ENCODE results near the gene CASP4.
"Not testable (repeated sequence)": the region's sequence is repeated elsewhere in the genome, so short reads cannot be mapped to it uniquely, and the experiment has no call there.

Gene CASP4

DNA sequence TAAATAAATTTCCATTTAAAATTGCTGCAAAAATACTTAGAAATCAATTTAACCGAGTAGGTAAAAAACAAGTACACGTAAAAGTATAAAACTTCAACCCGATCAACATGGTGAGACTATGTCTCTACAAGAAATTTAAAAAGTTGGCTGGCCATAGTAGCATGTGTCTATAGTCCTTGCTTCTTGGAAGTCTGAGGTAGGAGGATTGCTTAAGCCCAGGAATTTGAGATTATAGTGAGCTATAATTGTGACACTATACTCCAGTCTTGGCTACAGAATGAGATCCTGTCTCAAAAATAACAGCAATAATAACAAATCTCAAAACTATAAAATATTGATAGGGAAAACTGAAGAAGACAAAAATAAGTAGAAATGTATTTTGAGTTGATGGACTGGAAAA lies 11.1 kb downstream of the CASP4 start:
- DNase-seq (ENCODE audit: low read depth in 3 of 3, low spot score in 1 of 3), result no peak

DNA sequence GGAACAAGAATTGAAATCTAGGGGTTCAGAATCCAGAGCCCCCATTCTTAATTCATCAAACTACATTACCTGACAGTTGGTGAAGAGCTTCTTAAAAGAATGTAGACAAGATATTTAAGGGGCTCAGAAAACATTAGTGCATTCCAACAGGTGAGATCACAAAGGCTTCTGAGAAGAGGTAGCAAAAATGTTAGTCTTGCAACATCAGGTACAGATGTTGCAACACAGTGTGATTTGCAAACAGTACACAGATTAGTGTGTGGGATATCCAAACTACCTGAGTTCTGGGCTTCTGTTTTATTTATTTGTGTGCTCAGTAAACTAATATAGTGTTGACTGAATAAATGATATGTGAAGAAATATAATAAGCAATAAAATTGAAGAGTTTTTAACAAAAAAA lies 11.8 kb downstream of the CASP4 start:
- no peak for DNase-seq (ENCODE audit: low read depth in 3 of 3, low spot score in 1 of 3)

DNA sequence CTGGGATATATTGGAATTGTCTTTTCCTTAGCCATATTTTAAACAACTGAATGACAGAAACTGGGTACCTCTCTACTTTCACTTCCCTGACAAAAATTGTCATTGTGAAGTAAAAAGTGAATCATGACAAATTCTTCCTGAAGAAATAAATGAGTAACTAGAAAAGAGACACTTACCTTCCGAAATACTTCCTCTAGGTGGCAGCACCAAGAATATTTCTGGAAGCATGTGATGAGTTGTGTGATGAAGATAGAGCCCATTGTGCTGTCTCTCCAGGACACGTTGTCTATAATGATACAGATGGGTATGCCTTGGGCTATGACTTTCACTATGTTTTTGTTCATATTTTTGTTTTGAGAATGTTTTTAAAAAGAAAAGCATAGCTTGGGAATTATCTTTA lies 21.5 kb downstream of the CASP4 start:
- no peak for DNase-seq (ENCODE audit: low read depth in 3 of 3, low spot score in 1 of 3)

DNA sequence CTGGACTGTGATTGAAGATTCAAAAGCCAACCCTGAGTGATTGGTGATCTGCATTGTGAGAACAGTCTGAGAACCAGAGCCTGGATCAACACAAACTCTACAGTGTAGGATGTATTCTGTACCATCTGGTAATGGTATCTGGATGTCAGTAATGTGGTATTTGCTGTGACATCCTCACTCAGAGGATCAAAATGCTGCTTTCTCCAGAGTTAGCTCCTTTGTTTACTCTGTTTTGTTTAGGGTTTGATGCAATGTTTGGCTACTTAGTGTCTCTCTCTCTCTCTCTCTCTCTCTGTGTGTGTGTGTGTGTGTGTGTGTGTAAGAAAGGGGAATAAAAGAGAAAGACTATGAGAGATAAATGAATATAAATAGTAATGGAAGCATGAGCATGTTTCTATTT lies 24.3 kb downstream of the CASP4 start:
- DNase-seq (ENCODE audit: low read depth in 3 of 3, low spot score in 1 of 3), result no peak

DNA sequence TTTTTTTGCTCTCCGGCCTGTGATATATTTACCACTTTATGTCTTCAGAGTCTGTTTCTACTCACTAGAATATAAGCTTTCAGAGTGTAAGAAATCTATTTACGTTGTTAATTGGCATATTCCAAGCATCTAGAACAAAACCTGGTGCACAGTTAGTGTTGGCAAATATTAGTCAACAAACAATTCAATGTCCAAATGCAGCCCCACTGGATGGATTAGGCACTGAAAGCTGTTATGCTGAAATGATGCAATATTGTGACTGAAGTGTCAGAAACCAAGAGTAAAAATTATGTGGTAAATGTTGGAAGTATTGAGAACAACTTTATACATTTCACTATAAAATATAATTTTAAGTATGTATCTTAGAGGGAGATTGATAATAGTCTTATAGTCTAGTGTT lies 24.8 kb downstream of the CASP4 start:
- DNase-seq (ENCODE audit: low read depth in 3 of 3, low spot score in 1 of 3), result no peak

DNA sequence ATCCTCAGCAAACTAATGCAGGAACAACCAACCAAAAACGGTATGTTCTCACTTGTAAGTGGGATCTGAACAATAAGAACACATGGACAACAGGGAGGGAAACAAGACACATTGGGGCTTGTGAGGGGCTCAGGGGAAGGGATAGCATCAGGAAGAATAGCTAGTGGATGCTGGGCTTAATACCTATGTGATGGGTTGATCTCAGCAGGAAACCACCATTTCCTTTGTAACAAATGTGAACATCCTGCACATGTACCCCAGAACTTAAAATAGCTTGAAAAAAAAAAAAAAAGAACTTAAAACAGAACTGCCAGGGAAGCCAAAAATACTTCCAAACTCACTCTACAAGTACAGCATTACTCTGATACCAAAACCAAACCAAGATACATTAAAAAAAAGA lies 33.8 kb downstream of the CASP4 start:
- no peak for DNase-seq (ENCODE audit: low read depth in 3 of 3, low spot score in 1 of 3)

DNA sequence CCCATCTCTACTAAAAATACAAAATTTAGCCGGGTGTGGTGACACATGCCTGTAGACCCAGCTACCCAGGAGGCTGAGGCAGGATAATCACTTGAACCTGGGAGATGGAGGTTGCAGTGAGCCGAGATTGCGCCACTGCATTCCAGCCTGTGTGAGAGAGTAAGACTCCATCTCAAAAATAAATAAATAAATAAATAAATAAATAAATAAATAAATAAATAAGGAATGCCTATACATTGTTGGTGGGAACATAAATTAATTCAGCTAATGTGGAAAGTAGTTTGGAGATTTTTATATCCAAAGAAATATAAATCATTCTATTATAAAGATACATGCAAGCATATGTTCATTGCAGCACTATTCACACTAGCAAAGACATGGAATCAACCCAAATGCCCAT lies 34.3 kb downstream of the CASP4 start:
- DNase-seq (ENCODE audit: low read depth in 3 of 3, low spot score in 1 of 3), result not testable (repeated sequence)

DNA sequence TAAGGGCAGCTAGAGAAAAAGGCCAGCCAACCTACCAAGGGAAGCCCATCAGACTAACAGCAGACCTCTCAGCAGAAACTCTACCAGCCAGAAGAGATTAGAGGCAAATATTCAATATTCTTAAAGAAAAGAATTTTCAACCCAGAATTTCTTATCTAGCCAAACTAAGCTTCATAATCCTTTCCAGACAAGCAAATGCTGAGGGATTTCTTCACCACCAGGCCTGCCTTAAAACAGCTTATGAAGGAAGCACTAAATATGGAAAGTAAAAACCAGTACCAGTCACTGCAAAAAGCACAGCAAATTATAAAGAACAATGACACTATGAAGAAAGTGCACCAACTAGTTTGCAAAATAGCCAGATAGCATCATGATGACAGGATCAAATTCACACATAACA lies 39.6 kb downstream of the CASP4 start:
- DNase-seq (ENCODE audit: low read depth in 3 of 3, low spot score in 1 of 3), result no peak

DNA sequence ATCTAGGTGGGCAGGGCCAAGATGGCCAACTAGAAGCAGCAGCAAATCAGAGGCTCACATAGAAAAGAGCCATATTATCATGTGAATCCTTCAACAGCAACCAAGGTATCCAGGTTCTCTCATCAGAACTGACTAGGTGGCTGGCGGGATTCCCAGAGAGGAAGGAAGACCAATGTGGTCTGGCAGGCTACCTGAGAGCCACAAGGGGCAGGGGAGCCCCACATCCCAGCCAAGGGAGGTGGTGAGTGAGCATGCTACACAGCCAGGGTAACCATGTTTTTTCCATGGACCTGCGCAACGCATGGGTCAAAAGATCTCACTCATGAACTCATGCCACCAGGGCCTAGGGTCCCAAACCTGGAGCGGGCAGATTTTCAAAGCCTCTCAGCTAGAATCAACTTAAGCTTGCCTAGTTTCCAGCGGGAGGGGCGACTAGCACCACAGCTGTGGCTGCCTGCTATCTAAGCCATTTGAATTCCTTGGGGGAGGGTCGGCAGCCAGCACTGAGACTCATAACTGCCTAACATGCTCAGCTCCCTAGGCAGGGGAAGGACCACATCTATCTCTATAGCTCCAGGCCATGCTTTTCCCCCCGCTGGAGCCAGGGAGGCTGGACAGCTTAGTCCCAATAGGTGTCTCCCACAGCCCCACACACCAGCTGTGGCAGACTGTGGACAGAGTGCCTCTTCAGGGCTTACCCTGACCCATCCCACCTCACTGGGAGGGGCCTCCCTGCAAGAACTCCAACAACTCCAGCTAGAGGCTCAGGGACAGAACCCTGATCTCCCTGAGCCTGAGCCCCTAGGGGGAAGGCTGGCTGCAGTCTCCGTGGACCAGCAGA lies 41.4 kb downstream of the CASP4 start:
- no peak for DNase-seq (ENCODE audit: low read depth in 3 of 3, low spot score in 1 of 3)

DNA sequence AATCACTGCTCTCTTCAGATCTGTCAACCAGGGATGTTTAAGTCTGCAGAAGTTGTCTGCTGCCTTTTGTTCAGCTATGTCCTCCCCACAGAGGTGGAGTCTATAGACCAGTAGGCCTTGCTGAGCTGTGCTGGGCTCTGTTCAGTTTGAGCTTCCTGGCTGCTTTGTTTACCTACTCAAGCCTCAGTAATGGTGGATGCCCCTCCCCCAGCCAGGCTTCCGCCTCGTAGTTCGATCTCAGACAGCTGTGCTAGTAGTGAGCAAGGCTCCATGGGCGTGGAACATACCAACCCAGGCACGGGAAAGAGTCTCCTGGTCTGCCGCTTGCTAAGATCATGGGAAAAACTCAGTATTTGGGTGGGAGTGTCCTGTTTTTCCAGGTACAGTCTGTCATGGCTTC lies 42.5 kb downstream of the CASP4 start:
- no peak for DNase-seq (ENCODE audit: low read depth in 3 of 3, low spot score in 1 of 3)

DNA sequence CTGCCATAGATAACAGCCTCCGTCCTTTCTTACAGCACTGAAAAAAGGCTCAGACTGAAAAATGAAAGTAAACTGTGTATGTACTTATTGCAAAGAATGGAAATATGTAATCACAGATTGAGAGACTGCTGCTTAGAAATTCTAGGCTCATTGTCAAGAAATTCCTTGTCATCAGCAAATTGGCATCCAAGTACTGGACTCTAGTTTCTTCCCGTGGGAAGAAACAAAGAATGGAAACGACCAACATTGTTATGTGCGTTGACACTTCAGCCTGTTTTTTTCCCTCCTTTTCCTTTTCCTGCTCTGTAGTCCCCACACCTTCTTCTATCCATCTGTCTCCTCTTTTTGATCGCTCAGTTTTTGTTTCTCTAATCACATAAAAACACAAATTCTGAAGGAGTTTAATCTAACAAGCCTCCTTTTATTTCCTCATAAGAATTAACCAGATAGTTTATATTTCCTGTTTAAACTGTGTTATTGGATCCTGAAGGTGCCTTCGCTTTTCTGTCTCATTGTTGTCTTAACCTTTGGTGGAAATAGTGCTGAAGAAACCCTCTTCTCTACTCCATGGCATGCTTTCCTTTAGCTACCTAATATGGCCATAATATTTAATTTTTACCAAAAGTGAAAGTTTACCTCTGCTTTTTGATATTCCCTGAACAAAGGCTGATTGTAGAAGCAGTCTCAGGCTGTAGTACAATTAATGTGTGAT lies 50.1 kb downstream of the CASP4 start:
- DNase-seq (ENCODE audit: low read depth in 3 of 3, low spot score in 1 of 3), result no peak

DNA sequence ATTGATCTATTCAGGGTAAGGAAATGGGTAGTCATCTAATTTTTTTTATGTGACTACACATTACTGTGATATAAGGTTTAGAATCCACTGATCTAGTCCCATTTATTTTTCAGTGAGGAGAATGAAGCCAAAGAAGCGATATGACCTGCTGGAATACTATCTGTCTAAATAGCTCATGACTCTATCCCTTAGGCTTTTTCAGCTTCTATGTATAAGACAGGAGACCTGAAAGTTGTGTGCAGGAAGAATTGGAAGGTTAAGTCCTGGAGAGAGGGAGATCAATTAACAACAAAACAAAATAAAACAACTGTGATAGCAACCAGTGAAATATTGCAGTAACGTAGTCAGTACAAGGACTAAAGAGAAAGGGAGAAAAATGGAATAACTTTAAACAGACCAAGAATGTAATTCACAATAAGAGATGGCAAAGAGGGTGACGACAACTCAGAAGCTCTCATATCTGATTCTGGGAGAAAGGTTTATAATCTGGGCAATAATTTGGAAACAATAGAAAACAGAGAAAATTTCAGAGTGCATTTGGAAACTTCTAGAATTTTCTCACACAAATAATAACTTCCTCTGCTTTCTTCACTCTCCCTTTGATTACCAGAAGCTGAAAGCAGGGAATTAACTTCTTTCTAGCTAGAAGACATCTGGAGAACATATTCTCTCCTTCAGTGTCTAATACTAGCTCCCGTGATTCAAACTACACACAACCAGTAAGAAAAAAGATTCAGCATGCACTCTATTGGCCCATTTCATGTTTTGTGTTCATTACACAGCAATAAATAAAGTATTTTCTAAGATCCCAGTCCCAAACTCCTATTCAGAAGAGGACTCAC lies 50.9 kb downstream of the CASP4 start:
- no peak for DNase-seq (ENCODE audit: low read depth in 3 of 3, low spot score in 1 of 3)

DNA sequence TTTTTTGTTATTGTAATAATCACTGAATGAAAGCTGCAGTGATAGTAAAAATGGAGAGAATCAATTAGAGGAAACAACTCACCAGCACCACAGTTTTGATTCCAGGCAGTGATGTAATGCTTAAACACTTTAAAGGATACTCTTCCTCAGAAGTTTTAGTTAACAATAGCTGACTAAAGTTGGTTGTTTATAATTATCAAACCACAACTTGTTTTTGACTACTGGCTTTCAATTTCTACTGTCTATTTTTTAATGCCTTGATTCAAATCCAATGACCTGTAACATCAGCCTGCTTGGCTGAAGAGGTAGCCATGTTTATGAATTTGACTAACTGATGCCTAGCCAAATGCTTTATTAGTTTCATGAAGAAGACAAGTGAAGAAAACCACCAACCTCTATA lies 51.9 kb downstream of the CASP4 start:
- no peak for DNase-seq (ENCODE audit: low read depth in 3 of 3, low spot score in 1 of 3)

DNA sequence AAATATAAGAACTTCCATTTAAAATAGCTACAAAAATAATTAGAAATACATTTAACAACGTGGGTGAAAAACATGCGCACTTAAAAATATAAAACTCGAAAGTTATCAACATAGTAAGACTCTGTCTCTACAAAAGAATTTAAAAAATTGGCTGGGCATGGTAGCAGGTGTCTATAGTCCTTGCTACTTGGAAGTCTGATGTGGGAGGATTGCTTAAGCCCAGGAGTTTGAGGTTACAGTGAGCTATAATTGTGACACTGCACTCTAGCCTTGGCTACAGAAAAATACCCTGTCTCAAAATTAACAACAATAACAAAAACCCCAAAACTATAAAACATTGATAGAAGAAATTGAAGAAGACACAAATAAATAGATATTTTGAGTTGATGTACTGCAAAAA lies 56.3 kb downstream of the CASP4 start:
- DNase-seq (ENCODE audit: low read depth in 3 of 3, low spot score in 1 of 3), result no peak

DNA sequence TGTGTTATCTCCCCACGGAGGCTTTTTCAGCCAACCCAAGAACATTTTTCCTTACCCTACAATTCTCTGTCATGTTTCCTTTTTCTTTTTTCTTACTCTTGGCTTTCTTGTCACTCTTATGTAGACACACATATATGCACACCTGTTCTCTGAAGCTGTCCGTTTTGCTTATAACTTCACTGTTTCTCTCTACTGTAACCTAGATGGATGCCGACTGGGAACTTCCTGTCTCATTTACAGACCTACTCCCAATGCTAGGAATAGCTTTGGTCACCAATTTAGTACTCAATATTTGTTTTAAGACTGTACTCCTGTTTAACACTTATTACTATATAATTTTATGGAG lies 60.2 kb downstream of the CASP4 start:
- DNase-seq (ENCODE audit: low read depth in 3 of 3, low spot score in 1 of 3), result no peak

DNA sequence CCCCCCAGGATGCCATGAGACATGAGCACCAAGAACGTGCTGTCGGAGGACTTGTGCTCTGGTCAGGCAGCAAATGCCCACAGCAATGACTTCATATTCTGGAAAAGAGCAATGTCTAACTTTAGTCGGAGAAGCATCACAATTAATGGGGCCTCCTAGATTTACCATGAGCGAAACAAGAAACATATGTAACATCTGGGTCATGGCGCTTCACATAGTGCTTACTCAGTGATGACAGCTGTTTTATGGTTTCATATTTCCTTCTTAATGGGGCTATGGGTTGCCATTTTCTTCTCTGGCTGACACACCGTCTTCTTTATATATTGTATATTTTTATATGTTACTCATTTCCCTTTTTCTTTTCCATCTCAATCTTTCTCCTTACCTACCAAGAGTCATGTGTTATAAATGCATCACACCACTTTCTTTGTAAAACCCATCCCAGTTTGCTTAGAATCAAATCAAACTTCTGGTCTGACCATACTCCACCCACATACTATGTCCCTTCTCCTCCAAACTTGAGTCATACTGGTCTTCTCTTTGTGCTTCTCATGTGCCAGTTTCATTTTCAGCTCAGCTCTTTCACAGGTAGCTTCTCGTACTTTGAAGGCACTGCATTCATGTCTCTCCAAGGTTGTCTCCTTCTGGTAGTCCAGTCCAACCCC lies 60.7 kb downstream of the CASP4 start:
- no peak for DNase-seq (ENCODE audit: low read depth in 3 of 3, low spot score in 1 of 3)

DNA sequence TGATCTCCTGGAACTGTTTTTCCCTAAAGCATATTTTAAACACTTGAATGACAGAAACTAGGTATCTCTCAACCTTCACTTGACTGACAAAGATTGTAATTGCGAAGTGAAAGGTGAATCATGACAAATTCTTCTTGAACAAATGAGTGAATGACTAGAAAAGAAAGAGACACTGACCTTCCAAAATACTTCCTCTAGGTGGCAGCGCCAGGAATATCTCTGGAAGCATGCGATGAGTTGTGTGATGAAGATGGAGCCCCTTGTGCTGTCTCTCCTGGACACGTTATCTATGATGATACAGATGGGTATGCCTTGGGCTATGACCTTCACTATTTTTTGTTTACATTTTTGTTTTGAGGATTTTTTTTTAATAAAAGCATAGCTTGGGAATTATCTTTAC lies 63.1 kb downstream of the CASP4 start:
- no peak for DNase-seq (ENCODE audit: low read depth in 3 of 3, low spot score in 1 of 3)

DNA sequence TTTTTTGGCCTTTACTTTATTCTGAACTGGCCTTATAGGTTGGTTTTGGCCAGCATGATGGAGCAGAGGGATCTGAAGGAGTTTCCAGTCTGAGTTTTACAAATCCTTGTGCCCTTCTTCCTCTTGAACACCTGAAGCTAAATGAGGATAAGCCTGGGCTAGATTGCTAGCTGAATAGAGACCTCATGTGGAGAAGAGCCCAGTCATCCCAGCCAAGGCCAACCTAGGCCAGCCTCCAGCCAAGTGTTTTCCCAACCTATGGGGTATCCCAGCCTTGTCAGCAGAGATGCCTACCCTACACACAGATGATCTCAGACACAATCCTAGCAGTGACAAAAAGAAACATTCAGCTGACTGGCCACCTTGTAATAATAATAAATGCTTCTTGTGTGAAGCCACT lies 69.1 kb downstream of the CASP4 start:
- no peak for DNase-seq (ENCODE audit: low read depth in 3 of 3, low spot score in 1 of 3)

DNA sequence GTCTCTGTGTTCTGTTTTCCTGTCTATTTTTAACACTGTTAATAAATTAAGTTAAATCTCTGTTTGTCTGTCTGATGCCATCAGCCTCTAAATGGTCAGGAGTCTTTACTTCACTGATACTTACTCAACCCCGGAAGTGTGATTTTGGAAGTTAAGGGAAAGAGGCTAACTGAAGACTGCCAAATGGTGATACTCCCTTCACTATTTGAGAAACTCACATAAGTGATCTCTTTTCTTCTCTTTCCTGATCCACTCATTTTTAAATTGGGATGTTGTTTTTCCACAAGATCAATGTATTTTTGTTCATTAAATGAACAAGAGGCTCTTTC lies 69.7 kb downstream of the CASP4 start:
- no peak for DNase-seq (ENCODE audit: low read depth in 3 of 3, low spot score in 1 of 3)

DNA sequence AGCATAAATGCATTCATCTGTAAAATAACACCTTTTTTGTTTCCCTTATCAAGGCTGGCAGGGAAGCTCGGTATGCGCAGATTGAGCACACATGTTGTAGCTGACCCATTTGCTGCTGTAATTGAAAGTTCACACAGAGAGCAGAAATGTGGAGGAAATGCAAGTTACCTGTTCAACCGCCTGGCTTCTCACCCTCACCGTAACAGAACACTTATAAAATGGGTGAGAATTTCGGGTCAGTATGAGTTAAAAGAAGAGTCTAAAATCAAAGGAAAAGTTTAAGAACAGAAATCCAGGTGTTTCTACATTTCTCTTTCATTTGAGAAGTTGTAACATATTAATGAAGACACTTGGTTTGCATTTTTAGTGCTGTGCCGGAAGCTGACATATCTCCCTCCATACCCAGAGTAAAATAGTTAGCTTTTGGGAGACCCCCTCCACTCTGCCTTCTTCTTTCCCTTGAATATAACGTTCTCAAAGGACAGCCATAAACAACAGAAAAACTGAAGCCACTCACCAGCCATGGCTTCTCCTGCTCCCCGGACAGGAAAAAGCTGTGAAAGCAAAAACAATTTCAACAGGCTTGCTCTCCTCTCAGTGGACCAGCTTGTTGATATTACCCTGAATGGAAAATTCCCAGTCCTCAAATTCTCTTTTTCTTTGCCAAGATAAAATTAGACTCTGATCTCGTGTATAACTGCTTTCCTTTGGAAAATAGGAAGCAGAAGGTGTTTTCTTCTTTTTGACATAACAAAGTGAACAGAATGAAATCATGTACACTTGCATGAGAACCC lies 70.3 kb downstream of the CASP4 start, which contains the start of gene CASP12:
Gene CASP12 (minus strand): TSS at position 570 of the 794 bp plus-strand sequence.
- no peak for DNase-seq (ENCODE audit: low read depth in 3 of 3, low spot score in 1 of 3)

DNA sequence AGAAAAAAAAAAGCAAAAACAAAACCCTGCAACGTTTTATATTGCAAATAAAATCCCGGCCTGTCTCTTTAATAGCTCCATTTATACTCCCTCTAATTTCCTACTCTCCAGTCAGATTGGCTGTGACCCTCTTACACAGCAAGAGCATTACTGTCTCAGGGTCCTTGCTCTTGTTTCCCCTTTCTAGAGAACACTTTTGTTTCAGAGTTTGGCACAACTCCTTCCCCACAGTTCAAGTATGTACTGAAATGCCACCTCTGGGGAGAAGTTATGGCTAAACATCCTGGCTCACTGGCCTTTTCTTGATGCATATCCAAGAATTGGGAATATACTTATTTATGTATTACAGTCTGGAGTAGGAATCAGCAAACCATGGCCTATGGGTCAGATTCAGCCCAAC lies 72.7 kb downstream of the CASP4 start:
- DNase-seq (ENCODE audit: low read depth in 3 of 3, low spot score in 1 of 3), result no peak

Data from stimulated activated CD4-positive, alpha-beta T cell treated with anti-CD3 and anti-CD28 coated beads, TNF-alpha, amount 100 ng/mL, for 1 hour (primary cell).